ENCODE data around the gene PYGO2.

PYGO2 gene

DNA sequence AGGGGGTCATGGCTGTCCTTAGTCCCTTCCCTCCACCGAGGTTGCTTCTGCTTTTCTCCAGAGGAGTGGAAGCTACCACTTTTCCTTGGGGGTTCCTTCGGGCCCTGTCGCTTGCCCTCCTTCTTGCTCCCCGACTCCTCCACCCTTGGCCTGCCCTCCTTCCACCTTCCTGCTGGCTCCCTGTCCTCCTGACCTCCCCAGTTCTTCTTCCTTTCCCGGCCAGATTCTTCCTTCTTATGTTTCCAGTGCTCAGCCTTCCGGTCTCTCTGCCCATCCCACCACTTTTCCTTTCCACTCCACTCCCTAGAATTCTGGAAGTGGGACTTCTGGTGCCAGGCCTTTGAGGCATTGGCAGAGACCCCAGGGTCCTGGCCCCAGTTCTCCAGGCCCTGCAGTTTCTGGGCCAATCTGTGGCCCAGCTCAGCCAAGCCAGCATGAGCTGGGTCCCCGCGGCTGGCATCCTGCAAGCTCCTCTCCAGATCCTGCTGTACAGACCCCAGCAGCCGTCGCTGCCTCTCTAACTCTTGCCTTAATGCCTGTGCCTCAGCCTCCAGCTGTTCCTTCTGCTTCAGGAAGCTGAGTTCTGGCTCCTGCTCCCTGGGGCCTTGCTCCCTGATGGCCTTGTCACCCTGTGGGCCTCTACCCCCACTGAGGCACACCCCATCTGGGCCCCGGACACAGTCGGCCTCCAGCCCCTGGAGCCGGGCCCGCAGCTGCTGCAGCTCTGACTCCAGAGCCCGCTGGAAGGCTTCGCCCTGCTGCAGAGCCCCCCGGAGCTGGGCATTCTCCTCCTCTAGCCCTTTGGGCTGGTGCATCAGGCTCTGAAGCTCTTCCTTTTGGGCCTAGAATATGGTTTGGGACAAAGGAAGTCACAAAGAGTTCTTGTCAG lies 15.4 kb downstream of the PYGO2 start:
- H2AFZ ChIP-seq (ENCODE audit: low read length) = no peak overlapping the region
- no peak overlapping the region for H3K4me3 ChIP-seq (ENCODE audit: low read length, poor library complexity, severe bottlenecking)
- H3K4me2 ChIP-seq (ENCODE audit: low read depth, low read length, poor library complexity, severe bottlenecking) = no peak overlapping the region
- H3K27me3 ChIP-seq (ENCODE audit: insufficient read depth, low read length, poor library complexity, severe bottlenecking) = no peaks in the 10 kb centered on the region
- no peaks in the 10 kb centered on the region for H3K9me3 ChIP-seq (ENCODE audit: insufficient read depth, low read depth, low read length)
- H3K79me2 ChIP-seq (ENCODE audit: insufficient read depth, low read length) = peaks cover 21% of the 10 kb centered on the region
- no peaks in the 10 kb centered on the region for H3F3A ChIP-seq (ENCODE audit: low read depth)
- no peaks in the 10 kb centered on the region for H3K9me2 ChIP-seq (replicated peaks; ENCODE audit: low read depth, low read length)
- peaks cover 8% of the 10 kb centered on the region for H4K20me1 ChIP-seq (ENCODE audit: insufficient read depth, low read length, poor library complexity, severe bottlenecking)
- TF ChIP-seq EZH2phosphoT487 (IDR thresholded peaks at IDR 0.05; ENCODE audit: borderline replicate concordance) = no peak
- TF ChIP-seq, protein P1, sequence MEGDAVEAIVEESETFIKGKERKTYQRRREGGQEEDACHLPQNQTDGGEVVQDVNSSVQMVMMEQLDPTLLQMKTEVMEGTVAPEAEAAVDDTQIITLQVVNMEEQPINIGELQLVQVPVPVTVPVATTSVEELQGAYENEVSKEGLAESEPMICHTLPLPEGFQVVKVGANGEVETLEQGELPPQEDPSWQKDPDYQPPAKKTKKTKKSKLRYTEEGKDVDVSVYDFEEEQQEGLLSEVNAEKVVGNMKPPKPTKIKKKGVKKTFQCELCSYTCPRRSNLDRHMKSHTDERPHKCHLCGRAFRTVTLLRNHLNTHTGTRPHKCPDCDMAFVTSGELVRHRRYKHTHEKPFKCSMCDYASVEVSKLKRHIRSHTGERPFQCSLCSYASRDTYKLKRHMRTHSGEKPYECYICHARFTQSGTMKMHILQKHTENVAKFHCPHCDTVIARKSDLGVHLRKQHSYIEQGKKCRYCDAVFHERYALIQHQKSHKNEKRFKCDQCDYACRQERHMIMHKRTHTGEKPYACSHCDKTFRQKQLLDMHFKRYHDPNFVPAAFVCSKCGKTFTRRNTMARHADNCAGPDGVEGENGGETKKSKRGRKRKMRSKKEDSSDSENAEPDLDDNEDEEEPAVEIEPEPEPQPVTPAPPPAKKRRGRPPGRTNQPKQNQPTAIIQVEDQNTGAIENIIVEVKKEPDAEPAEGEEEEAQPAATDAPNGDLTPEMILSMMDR (conservative IDR thresholded peaks at IDR 0.05; ENCODE audit: low read length) = no peak
- no peak overlapping the region for H3K9ac ChIP-seq (ENCODE audit: low read depth, low read length, poor library complexity, severe bottlenecking)
- peaks cover 60% of the 10 kb centered on the region for H3K4me1 ChIP-seq (ENCODE audit: insufficient read depth, low read length, poor library complexity, severe bottlenecking)
- peaks cover 46% of the 10 kb centered on the region; the same call in 1 of the 2 replicates for H3K36me3 ChIP-seq (ENCODE audit: insufficient read depth, low read length)

DNA sequence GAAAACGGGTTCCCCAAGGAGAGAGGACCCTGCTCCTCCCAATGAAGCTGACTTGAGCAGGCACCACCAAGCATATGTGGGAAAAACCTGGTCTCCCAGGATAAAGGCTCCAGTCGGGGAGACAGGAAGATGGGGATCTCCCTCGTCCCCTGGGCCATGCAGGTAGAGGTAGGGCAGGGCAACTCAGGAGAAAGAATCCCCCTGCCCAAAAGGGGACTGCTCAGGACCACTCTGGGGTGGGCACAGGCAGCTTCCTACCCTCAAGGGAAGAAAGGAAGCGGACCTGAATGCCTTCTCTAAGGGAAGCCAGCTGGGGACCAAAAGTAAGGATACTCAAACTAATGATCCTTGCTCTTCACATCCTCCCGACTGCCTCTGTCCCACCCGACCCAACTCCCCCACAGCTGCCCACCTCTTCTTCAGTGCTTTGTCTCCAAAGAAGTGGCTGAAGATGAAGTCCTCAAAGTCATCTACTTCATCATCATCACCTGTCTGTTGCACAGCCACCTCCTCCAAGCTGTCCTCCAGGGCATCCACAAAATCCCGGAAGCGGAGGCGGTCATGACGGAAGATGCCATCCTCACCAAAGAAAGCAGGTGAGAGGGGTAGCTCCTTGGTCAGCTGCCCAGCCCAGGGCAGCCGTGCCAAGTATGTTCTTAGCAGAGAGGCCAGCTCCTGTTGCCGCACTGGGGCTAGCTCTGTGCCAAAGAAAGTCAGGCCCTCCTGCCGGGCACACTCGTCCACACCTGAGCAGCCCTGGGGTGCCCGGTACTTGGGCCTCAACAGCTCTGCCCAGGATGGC lies 16.2 kb downstream of the PYGO2 start:
- Histone ChIP-seq H2AFZ (ENCODE audit: low read length) (no peak overlapping the region), H4K20me1 (ENCODE audit: insufficient read depth, low read length, poor library complexity, severe bottlenecking) (no peaks in the 10 kb centered on the region), H3K36me3 (ENCODE audit: insufficient read depth, low read length) (peaks cover 38% of the 10 kb centered on the region; the same call in 1 of the 2 replicates), H3K79me2 (ENCODE audit: insufficient read depth, low read length) (peaks cover 13% of the 10 kb centered on the region; the same call in 1 of the 2 replicates), H3K9me3 (ENCODE audit: insufficient read depth, low read depth, low read length) (no peaks in the 10 kb centered on the region), H3K4me2 (ENCODE audit: low read depth, low read length, poor library complexity, severe bottlenecking) (no peak overlapping the region), H3K9me2 (replicated peaks; ENCODE audit: low read depth, low read length) (no peaks in the 10 kb centered on the region), H3K4me1 (ENCODE audit: insufficient read depth, low read length, poor library complexity, severe bottlenecking) (peaks cover 60% of the 10 kb centered on the region), H3K27me3 (ENCODE audit: insufficient read depth, low read length, poor library complexity, severe bottlenecking) (no peaks in the 10 kb centered on the region), H3F3A (ENCODE audit: low read depth) (no peaks in the 10 kb centered on the region), H3K9ac (ENCODE audit: low read depth, low read length, poor library complexity, severe bottlenecking) (no peak overlapping the region), H3K4me3 (ENCODE audit: low read length, poor library complexity, severe bottlenecking) (no peak overlapping the region)
- no peak for TF ChIP-seq EZH2phosphoT487 (IDR thresholded peaks at IDR 0.05; ENCODE audit: borderline replicate concordance)
- TF ChIP-seq, protein P1 (conservative IDR thresholded peaks at IDR 0.05; ENCODE audit: low read length) = no peak

DNA sequence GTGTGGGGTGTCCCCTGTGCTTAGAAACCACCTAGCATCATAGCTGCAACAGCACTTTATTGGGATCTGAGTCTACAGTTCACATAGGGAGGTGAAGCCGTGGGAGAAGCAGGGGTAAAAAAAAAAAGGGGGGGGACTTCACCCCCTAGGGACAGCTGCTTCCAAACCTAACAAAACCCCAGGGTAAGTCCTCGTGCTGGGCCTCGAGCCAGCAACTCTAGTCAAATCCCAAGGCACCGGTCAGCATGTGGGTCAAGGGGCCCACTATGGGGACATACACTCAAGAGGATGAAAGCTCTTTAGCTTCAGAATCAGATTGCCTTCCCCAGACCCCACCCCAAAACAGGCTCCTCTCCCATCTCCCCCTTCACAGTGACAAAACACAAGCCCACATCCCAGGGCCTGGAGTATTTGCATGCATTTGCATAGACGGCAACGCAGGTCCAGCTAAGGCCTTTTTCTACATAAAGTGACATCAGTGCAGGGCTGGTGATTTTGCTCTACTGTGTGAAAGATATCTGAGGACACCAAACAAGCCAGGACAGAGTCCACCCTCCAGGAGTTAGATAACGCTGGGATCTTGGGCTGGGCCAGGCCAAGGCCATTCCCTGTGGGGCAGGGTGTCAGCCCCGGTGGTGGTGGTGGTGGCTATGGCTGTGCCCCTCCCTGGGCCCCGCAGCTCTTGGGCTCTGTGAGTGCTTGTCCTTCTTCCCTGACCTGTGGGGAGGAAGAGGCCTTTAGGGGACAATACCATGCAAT lies 17.0 kb downstream of the PYGO2 start:
- Histone ChIP-seq H3F3A (ENCODE audit: low read depth) (no peaks in the 10 kb centered on the region), H3K4me1 (ENCODE audit: insufficient read depth, low read length, poor library complexity, severe bottlenecking) (peaks cover 66% of the 10 kb centered on the region), H3K36me3 (ENCODE audit: insufficient read depth, low read length) (peaks cover 36% of the 10 kb centered on the region; the same call in 1 of the 2 replicates), H4K20me1 (ENCODE audit: insufficient read depth, low read length, poor library complexity, severe bottlenecking) (no peaks in the 10 kb centered on the region), H3K79me2 (ENCODE audit: insufficient read depth, low read length) (peaks cover 8% of the 10 kb centered on the region; the same call in 1 of the 2 replicates), H3K9me2 (replicated peaks; ENCODE audit: low read depth, low read length) (no peaks in the 10 kb centered on the region), H3K9me3 (ENCODE audit: insufficient read depth, low read depth, low read length) (no peaks in the 10 kb centered on the region), H3K27me3 (ENCODE audit: insufficient read depth, low read length, poor library complexity, severe bottlenecking) (no peaks in the 10 kb centered on the region), H3K4me2 (ENCODE audit: low read depth, low read length, poor library complexity, severe bottlenecking) (peak overlapping the region; percentile 89), H3K9ac (ENCODE audit: low read depth, low read length, poor library complexity, severe bottlenecking) (peak overlapping the region; percentile 34), H2AFZ (ENCODE audit: low read length) (no peak overlapping the region), H3K4me3 (ENCODE audit: low read length, poor library complexity, severe bottlenecking) (no peak overlapping the region)
- no peak for TF ChIP-seq EZH2phosphoT487 (IDR thresholded peaks at IDR 0.05; ENCODE audit: borderline replicate concordance)
- TF ChIP-seq, protein P1 (conservative IDR thresholded peaks at IDR 0.05; ENCODE audit: low read length) = no peak
